ENCODE results near the gene LAMA5. TPM values are rescaled to one million over a fixed set of nuclear protein-coding genes. Genes with fewer than 3 reads are reported as not detected.

LAMA5 gene
- total RNA-seq, 1 experiment from 2014 or later = 321 TPM

- no peaks in the 10 kb centered on the region for H4K20me1 ChIP-seq (ENCODE audit: insufficient read depth)
- ATAC-seq (no peak), DNase-seq (ENCODE audit: low read depth, low spot score) (no peak)
- no peak overlapping the region for H3K9ac ChIP-seq (ENCODE audit: low read length)
- TF ChIP-seq MAX (IDR thresholded peaks at IDR 0.05) (no peak), EZH2 (IDR thresholded peaks at IDR 0.05) (no peak), POLR2A (IDR thresholded peaks at IDR 0.05; ENCODE audit: borderline replicate concordance, extremely low read depth, insufficient read depth, insufficient read length) (no peak), TCF7L2 (IDR thresholded peaks at IDR 0.05; ENCODE audit: borderline replicate concordance, extremely low read depth, insufficient read depth, insufficient read length) (no peak), ATF3 (IDR thresholded peaks at IDR 0.05) (no peak), CBX3 (IDR thresholded peaks at IDR 0.05; ENCODE audit: low read depth) (no peak), SP1 (IDR thresholded peaks at IDR 0.05; ENCODE audit: low read depth) (no peak), ZNF274 (IDR thresholded peaks at IDR 0.05; ENCODE audit: low read depth, low read length) (no peak)
- peaks cover 0 to 5% of the 10 kb centered on the region in 2 experiments; a peak in 1 of 4 replicates for H3K4me1 ChIP-seq (ENCODE audit: control insufficient read depth in 1 of 2, insufficient read depth in 2 of 2, low read length in 2 of 2)
- ChIA-PET POLR2A (no interaction called here), RAD21 (ENCODE audit: low non-redundant PET in 1 of 2, low total read pairs in 2 of 2, uncharacterized antibody in 2 of 2, unreplicated experiment in 2 of 2) (no interaction called here), CTCF (no interaction called here)
- BruUV-seq (replicated peaks) = no TSS peak
- H3K4me3 ChIP-seq (replicated peaks in 1 of 2; ENCODE audit: low read depth in 1 of 2, low read length in 2 of 2) = no peak overlapping the region
- H3K9me3 ChIP-seq (ENCODE audit: control insufficient read depth in 1 of 2, insufficient read depth in 1 of 2, low read depth in 1 of 2, low read length in 2 of 2) = no peaks in the 10 kb centered on the region
- peaks cover 4 to 37% of the 10 kb centered on the region in 2 experiments for H3K36me3 ChIP-seq (ENCODE audit: control insufficient read depth in 1 of 2, insufficient read depth in 2 of 2, low read length in 2 of 2)
- no peak overlapping the region; the same call in 1 of the 2 replicates for H3K27ac ChIP-seq (ENCODE audit: low read depth, low read length)
- H3K4me2 ChIP-seq (ENCODE audit: low read length) = no peak overlapping the region
- H2AFZ ChIP-seq (ENCODE audit: low read depth, low read length, poor library complexity, severe bottlenecking) = no peak overlapping the region
- peaks cover under 1% of the 10 kb centered on the region; the same call in 1 of the 2 replicates for H3K79me2 ChIP-seq (ENCODE audit: insufficient read depth, low read length)
- no peaks in the 10 kb centered on the region for H3K9me2 ChIP-seq (ENCODE audit: insufficient read depth)
- no peaks in the 10 kb centered on the region for H3K27me3 ChIP-seq (ENCODE audit: insufficient read depth, low read length)
- intact Hi-C loops (cut with micrococcal nuclease) = no loop called here
Observed at GRCh38 chr20:62322492-62323041, 44.5 kb downstream of the LAMA5 start.

- intact Hi-C loops (cut with micrococcal nuclease) = no loop called here
- ATAC-seq = no peak; the same call in 1 of the 2 replicates
- TF ChIP-seq ZNF274 (IDR thresholded peaks at IDR 0.05; ENCODE audit: low read depth, low read length) (no peak), REST (IDR thresholded peaks at IDR 0.05; ENCODE audit: low read depth) (no peak), ZBTB33 (IDR thresholded peaks at IDR 0.05; ENCODE audit: extremely low read depth, insufficient replicate concordance, low read length) (no peak), ATF3 (IDR thresholded peaks at IDR 0.05) (no peak), POLR2AphosphoS5 (IDR thresholded peaks at IDR 0.05; ENCODE audit: low read depth, low read length) (no peak), EZH2phosphoT487 (IDR thresholded peaks at IDR 0.05; ENCODE audit: borderline replicate concordance) (no peak), EGR1 (IDR thresholded peaks at IDR 0.05; ENCODE audit: low read depth) (no peak)
Observed at GRCh38 chr20:62321975-62322374, 45.1 kb downstream of the LAMA5 start.

More at GRCh38 chr20:62321975-62322374, 45.1 kb downstream of the LAMA5 start:
- RAD21 ChIA-PET (ENCODE audit: low non-redundant PET in 1 of 2, low total read pairs in 2 of 2, uncharacterized antibody in 2 of 2, unreplicated experiment in 2 of 2) = no interaction called here
- Histone ChIP-seq H3K27me3 (ENCODE audit: insufficient read depth, low read length) (no peaks in the 10 kb centered on the region), H3K4me1 (ENCODE audit: control insufficient read depth in 1 of 2, insufficient read depth in 2 of 2, low read length in 2 of 2) (peaks cover 0 to 5% of the 10 kb centered on the region in 2 experiments; a peak in 1 of 4 replicates), H2AFZ (ENCODE audit: low read depth, low read length, poor library complexity, severe bottlenecking) (no peak overlapping the region), H3K27ac (ENCODE audit: low read depth, low read length) (peak overlapping the region; percentile 41; the same call in 1 of the 2 replicates), H3K9me2 (ENCODE audit: insufficient read depth) (no peaks in the 10 kb centered on the region), H3K79me2 (ENCODE audit: insufficient read depth, low read length) (peaks cover 6% of the 10 kb centered on the region; the same call in 1 of the 2 replicates), H3K4me3 (replicated peaks in 1 of 2; ENCODE audit: low read depth in 1 of 2, low read length in 2 of 2) (no peak overlapping the region), H4K20me1 (ENCODE audit: insufficient read depth) (no peaks in the 10 kb centered on the region), H3K9ac (ENCODE audit: low read length) (no peak overlapping the region), H3K4me2 (ENCODE audit: low read length) (no peak overlapping the region), H3K9me3 (ENCODE audit: control insufficient read depth in 1 of 2, insufficient read depth in 1 of 2, low read depth in 1 of 2, low read length in 2 of 2) (no peaks in the 10 kb centered on the region), H3K36me3 (ENCODE audit: control insufficient read depth in 1 of 2, insufficient read depth in 2 of 2, low read length in 2 of 2) (peaks cover 9 to 37% of the 10 kb centered on the region in 2 experiments)
- POLR2A ChIA-PET = no interaction called here
- CTCF ChIA-PET = no interaction called here
- DNase-seq (ENCODE audit: low read depth, low spot score) = no peak
- no TSS peak for BruUV-seq (replicated peaks)
